Activated CD4-positive, CD25-positive, alpha-beta regulatory T cell treated with anti-CD3 and anti-CD28 coated beads, Interleukin-2, amount 50 U/mL, for 72 hours (primary cell): ENCODE data around the gene LINC01488.

ENCODE experiments used
- DNase-seq: peaks from one replicate; pipeline ENCODE4 v3.0.0; 2021

LINC01488 gene

DNA sequence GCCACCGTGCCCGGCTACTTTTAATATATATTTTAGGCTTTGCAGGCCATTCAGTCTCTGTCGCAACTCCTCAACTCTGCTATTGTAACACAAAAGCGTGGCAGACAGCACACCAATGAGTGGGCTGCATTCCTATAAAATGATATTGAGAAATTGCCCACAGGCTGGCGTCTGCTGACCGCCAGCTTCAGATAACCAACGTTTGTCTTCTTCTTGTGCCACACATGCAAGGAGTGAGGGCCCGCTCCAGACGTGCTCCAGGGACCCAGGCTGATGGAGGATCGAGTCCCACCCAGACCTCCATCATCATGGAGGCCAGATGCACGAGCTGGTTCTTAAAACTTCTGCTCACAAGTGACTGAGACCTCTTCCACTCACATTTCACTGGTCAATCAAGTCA lies 35.4 kb upstream of the LINC01488 start:
- no peak for DNase-seq

- DNase-seq = no peak
These were observed 33.7 kb upstream of the LINC01488 start for GRCh38 chr11:69447786-69448185.

GRCh38 chr11:69448471-69449284 lies 32.8 kb upstream of the LINC01488 start:
- no peak for DNase-seq

DNA sequence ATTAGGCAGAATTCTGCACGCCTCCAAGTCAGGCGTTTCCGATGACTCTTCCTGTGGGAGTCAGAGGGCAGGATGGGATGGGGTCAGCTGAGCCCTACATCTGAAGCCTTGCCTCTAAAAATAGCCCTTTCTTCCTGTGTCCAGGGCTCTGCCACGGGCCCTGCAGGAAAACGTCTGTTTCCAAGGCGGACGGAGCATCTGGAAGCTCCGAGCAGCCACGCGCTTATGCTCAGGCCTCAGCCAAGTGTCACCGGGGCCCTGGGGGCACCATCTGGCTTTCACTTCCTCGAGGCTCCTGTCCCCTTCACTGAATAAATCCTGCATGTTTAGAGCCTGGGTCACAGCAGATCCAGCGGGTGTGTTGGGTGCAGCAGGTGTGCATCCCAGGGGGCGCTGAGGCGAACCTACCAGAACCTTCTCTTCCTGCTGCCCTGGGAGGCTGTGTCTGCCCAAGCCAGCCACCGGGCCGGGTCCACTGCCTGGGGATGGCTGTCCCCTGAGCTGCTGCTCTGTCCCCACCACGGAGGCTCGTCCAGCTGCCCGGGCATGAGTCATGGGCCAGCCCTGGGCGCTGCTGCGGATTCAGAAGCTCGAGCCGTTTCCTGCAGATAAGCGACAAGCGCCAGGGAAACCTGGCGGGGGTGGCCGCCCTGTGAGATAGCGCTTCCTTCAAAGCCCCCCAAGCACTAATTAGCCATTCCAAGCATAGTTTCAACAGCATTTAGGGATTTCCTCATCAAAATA lies 32.0 kb upstream of the LINC01488 start:
- DNase-seq = no peak

- DNase-seq = no peak
These were observed 31.2 kb upstream of the LINC01488 start for GRCh38 chr11:69450064-69450856.

DNA sequence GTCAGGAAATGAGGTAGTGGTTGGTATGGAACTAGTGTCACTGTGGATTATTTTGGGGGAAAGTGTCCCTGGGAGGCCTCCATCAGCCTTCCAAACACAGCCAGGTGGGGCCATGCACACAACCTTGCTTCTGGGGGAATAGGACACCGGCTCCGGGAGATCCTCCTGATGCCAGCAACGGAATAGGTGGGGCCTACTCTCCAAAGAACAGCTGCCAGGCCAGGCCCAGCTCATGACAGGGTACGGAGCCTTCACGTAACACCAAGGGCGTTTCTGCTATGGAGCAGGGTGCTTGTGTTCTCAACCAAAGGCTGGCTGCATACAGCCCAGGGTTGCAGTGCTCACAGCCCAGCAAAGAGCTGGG lies 30.6 kb upstream of the LINC01488 start:
- no peak for DNase-seq

GRCh38 chr11:69451289-69451688 lies 30.2 kb upstream of the LINC01488 start:
- no peak for DNase-seq

GRCh38 chr11:69452206-69452987 lies 29.1 kb upstream of the LINC01488 start:
- DNase-seq = no peak

GRCh38 chr11:69453151-69453550 lies 28.3 kb upstream of the LINC01488 start:
- no peak for DNase-seq

DNA sequence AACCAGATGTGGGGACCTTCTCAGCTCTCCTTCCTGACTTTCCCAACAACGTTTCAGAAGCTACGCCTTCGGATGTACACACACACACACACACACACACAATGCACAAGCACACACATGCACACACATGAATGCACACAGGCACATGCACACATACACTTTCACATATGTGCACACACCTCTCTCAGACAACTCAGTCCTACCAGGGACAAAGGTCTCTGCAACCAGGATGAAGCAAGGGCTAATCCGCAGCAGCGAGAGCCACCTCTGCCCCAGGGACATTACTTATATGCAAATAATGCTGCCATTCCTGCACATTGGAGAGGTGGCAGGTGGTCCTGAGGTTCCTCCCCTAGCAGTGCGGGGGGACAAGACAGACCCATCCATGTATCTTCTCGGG lies 27.4 kb upstream of the LINC01488 start:
- DNase-seq = no peak

- no peak for DNase-seq
These were observed 25.5 kb upstream of the LINC01488 start for GRCh38 chr11:69455969-69456368.

- DNase-seq = no peak
These were observed 24.8 kb upstream of the LINC01488 start for GRCh38 chr11:69456712-69457111.

DNA sequence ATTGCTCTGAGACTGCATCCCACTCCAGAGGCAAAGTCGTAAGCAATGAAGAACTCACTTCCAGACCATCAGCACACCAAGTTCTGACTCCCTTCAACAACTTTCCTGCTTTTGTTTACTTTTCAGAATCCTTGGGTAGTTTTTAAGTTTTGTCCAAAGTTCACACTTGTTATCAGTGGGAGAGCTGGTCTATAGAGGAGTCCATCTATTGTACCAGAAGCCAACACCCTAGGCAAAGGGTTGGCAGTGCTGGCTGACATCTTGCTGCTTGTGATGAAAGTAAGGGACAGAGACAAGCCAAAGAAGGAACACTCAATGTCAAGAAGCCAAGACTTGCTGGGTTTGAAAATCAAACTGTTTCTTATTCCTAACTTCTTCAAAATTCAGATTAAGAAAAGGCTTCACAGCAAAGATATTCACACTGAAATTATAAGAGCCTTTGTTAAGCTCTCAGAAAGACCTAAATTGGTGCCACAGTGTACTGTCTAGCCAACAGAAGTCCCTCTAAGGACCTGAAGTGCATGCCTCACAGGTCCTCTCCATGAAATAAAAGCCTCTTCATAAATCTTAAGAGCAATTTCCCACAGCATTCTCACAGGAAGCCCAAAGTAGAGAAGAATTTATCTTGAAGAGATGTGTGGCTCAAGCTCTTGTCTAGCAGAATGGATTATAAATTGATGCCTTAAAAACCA lies 21.5 kb upstream of the LINC01488 start:
- no peak for DNase-seq

DNA sequence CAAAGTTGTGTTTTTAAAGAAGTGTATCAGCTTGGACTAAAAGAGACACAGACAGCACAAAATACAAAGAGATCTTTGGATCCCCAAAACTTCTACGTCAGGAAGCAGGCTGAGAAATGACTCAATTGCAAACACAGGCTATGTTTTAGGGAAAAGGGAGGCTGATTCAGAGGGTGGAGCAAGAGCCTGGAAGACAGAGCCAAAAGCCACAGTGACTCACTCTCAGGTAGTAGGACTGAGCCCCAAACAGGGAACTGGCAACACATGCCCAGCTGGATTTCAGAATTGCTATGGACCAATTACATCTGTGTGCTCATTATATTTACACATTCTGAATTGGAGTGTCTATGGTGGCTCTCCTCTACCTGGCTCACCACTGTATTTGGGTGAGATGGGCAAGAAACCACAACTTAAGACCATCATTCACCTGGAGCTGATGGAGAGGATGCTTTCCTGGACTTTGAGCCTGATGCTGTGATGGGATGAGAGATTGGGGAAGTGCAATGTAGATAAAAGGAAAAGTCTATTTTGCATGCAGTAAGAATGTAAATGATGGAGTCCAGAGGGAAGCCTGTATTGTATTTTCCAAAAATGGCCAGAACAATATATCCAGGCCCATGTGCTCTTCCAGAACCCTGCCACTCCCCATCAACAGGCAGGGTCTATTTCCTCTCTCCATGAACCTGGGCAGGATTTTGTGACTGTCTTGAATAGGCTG lies 20.8 kb upstream of the LINC01488 start:
- no peak for DNase-seq

GRCh38 chr11:69461272-69461962 lies 20.0 kb upstream of the LINC01488 start:
- no peak for DNase-seq

- no peak for DNase-seq
These were observed 19.1 kb upstream of the LINC01488 start for GRCh38 chr11:69462106-69462951.

GRCh38 chr11:69463181-69463994 lies 18.1 kb upstream of the LINC01488 start:
- no peak for DNase-seq

DNA sequence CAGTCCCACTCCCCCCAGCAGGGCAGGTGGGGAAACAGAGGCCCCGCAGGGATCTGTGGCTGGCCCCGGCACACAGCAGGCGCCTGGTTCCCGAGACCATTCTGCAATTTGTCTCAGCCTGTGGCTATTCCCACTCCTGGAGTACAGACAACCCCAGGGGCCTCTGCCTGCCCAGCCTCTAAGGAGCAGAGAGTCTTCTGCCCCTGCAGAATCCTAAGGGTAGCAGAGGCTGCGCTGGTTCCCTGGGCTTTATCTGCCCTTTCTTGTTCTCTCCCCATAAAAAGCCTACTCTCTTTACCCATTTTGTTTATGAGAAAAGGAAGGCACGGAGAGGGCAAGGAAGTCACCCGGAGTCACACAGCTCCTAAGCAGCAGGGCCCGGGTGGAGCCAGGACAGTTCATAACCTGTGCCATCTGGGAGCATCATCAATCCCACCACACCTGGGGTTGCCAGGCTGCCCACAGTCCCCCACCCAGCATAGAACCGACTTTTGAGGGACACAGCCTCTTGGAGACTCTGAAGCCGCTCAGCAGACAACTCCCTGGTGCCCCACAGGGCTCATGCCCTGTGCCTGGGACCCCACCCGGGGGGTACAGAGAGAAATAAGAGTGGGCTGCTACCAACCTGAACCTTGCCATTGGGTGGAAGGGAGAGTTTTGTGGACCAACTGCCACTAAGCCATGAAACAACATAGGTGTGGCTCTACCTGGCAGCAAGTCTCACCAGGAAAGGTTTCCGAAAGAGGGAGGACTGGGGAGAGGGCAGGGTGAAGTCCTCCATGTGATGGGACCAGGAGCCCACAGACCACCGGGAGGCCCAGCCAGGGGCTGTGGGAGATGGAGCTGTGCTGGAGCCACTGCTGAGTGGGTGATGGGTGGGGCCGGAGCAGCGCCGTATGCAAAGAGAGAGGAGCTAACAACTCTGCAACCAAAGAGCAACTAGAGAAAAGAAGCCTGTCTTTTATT lies 17.2 kb upstream of the LINC01488 start:
- DNase-seq = no peak
